Stomach smooth muscle (tissue), 2 donors: ENCODE data around the gene ACTR8.

ENCODE experiments used
- H3K27ac ChIP-seq: one replicate; pipeline ENCODE4 v1.7.0; 2013; ENCODE audit warnings: mild to moderate bottlenecking, low read length, inconsistent platforms
- H3K27me3 ChIP-seq, 2 donors: one replicate each; pipeline ENCODE4 v1.7.0; 2013; ENCODE audit warnings: low read length in 2 of 2; ENCODE audit not compliant: insufficient read depth in 2 of 2, control insufficient read depth in 1 of 2
- H3K36me3 ChIP-seq, 2 donors: one replicate each; pipeline ENCODE4 v1.7.0; 2013; ENCODE audit warnings: low read length in 2 of 2; ENCODE audit not compliant: control insufficient read depth in 2 of 2, insufficient read depth in 2 of 2
- H3K4me1 ChIP-seq: one replicate; pipeline ENCODE4 v1.7.0; 2013; ENCODE audit warnings: low read length; ENCODE audit not compliant: control insufficient read depth, insufficient read depth
- H3K4me3 ChIP-seq, 2 donors: one replicate each; pipeline ENCODE4 v1.7.0; 2013; ENCODE audit warnings: low read length in 2 of 2
- H3K9ac ChIP-seq, 2 donors: one replicate each; pipeline ENCODE4 v1.7.0; 2013; ENCODE audit warnings: low read length in 2 of 2, mild to moderate bottlenecking in 1 of 2
- H3K9me3 ChIP-seq, 2 donors: one replicate each; pipeline ENCODE4 v1.7.0; 2013; ENCODE audit warnings: low read length in 2 of 2; ENCODE audit not compliant: control insufficient read depth in 2 of 2
- donor health status: healthy.
- donor health status: Pancreatic carcinoma.

Gene ACTR8

GRCh38 chr3:53845103-53845880, 36.7 kb downstream of the ACTR8 start:
- Histone ChIP-seq H3K27ac (no peak overlapping the region), H3K36me3 (no peaks in the 10 kb centered on the region), H3K9me3 (no peaks in the 10 kb centered on the region), H3K4me3 (peak overlapping the region; percentile 67 to 81), H3K9ac (peak overlapping the region; percentile 44 to 71), H3K4me1 (peaks cover 5% of the 10 kb centered on the region), H3K27me3 (peaks cover 0 to 13% of the 10 kb centered on the region in 2 donors)

GRCh38 chr3:53844262-53845102, 37.5 kb downstream of the ACTR8 start:
- Histone ChIP-seq H3K9ac (no peak overlapping the region), H3K4me1 (peaks cover 5% of the 10 kb centered on the region), H3K27me3 (peaks cover 0 to 13% of the 10 kb centered on the region in 2 donors), H3K9me3 (no peaks in the 10 kb centered on the region), H3K36me3 (no peaks in the 10 kb centered on the region), H3K4me3 (no peak overlapping the region), H3K27ac (no peak overlapping the region)

GRCh38 chr3:53843195-53844177, 38.5 kb downstream of the ACTR8 start:
- Histone ChIP-seq H3K9ac (no peak overlapping the region), H3K36me3 (no peaks in the 10 kb centered on the region), H3K27me3 (peaks cover 0 to 13% of the 10 kb centered on the region in 2 donors), H3K27ac (no peak overlapping the region), H3K4me3 (no peak overlapping the region), H3K4me1 (peaks cover 5% of the 10 kb centered on the region), H3K9me3 (no peaks in the 10 kb centered on the region)

- no peaks in the 10 kb centered on the region for H3K36me3 ChIP-seq
- no peak overlapping the region for H3K9ac ChIP-seq
- H3K27me3 ChIP-seq: peaks cover 0 to 5% of the 10 kb centered on the region in 2 donors
- no peaks in the 10 kb centered on the region for H3K9me3 ChIP-seq
- H3K4me3 ChIP-seq: no peak overlapping the region
- no peak overlapping the region for H3K27ac ChIP-seq
- peaks cover 5% of the 10 kb centered on the region for H3K4me1 ChIP-seq
Measured at GRCh38 chr3:53842436-53843194, 39.3 kb downstream of the ACTR8 start.

- Histone ChIP-seq H3K4me3 (no peak overlapping the region), H3K9me3 (no peaks in the 10 kb centered on the region), H3K4me1 (no peaks in the 10 kb centered on the region), H3K27ac (no peak overlapping the region), H3K36me3 (no peaks in the 10 kb centered on the region), H3K27me3 (no peaks in the 10 kb centered on the region), H3K9ac (no peak overlapping the region)
Measured at GRCh38 chr3:53841296-53841695, 40.7 kb downstream of the ACTR8 start.

GRCh38 chr3:53837331-53837730, 44.6 kb downstream of the ACTR8 start:
- H3K27me3 ChIP-seq: no peaks in the 10 kb centered on the region
- no peaks in the 10 kb centered on the region for H3K4me1 ChIP-seq
- no peaks in the 10 kb centered on the region for H3K9me3 ChIP-seq
- no peak overlapping the region for H3K9ac ChIP-seq
- no peak overlapping the region for H3K4me3 ChIP-seq
- H3K36me3 ChIP-seq: no peaks in the 10 kb centered on the region
- no peak overlapping the region for H3K27ac ChIP-seq

GRCh38 chr3:53836084-53836872, 45.7 kb downstream of the ACTR8 start:
- Histone ChIP-seq H3K27ac (no peak overlapping the region), H3K27me3 (no peaks in the 10 kb centered on the region), H3K4me3 (no peak overlapping the region), H3K4me1 (no peaks in the 10 kb centered on the region), H3K9me3 (no peaks in the 10 kb centered on the region), H3K9ac (no peak overlapping the region), H3K36me3 (no peaks in the 10 kb centered on the region)

- no peak overlapping the region for H3K9ac ChIP-seq
- no peaks in the 10 kb centered on the region for H3K9me3 ChIP-seq
- H3K27me3 ChIP-seq: no peaks in the 10 kb centered on the region
- no peaks in the 10 kb centered on the region for H3K4me1 ChIP-seq
- H3K36me3 ChIP-seq: no peaks in the 10 kb centered on the region
- no peak overlapping the region for H3K4me3 ChIP-seq
- H3K27ac ChIP-seq: no peak overlapping the region
Measured at GRCh38 chr3:53835257-53835656, 46.7 kb downstream of the ACTR8 start.

GRCh38 chr3:53834429-53835095, 47.4 kb downstream of the ACTR8 start:
- no peak overlapping the region for H3K9ac ChIP-seq
- no peaks in the 10 kb centered on the region for H3K36me3 ChIP-seq
- H3K27me3 ChIP-seq: no peaks in the 10 kb centered on the region
- no peak overlapping the region for H3K27ac ChIP-seq
- H3K4me1 ChIP-seq: no peaks in the 10 kb centered on the region
- H3K4me3 ChIP-seq: no peak overlapping the region
- no peaks in the 10 kb centered on the region for H3K9me3 ChIP-seq
